Caco-2 (cell line): Measurements from ENCODE around the gene ATOH8. TPM values are rescaled to one million over a fixed set of nuclear protein-coding genes. Genes with fewer than 3 reads are reported as not detected.

Source experiments
- BruUV-seq: library from RNA; stranded (reverse); fragments of 400-500 nt; replicated peaks from 2 replicates; lab custom pipeline; 2021; lab: Mats Ljungman, UMichigan
- CTCF ChIA-PET: fragments of 300-600 bp; sonication (Branson Sonifier 250); formaldehyde crosslinking; loops from one replicate; lab custom pipeline; 2022; ENCODE audit warnings: antibody characterized with exemption; lab: Charles Lee
- POLR2A ChIA-PET: fragments of 300-600 bp; sonication (Branson Sonifier 250); formaldehyde crosslinking; loops from one replicate; lab custom pipeline; 2022; ENCODE audit warnings: antibody characterized with exemption; lab: Charles Lee
- DNase-seq, 2 experiments: peaks; one replicate each; pipeline versions ENCODE4 v3.0.0 to v3.0.0-alpha.2; 2020 to 2022
- H3K27me3 ChIP-seq: replicated peaks from 2 replicates; pipeline ENCODE4 v1.6.0; 2011; ENCODE audit warnings: low read length; ENCODE audit not compliant: control insufficient read depth, insufficient read depth
- H3K36me3 ChIP-seq: 2 replicates; pipeline ENCODE4 v1.5.1; 2011; ENCODE audit warnings: low read length; ENCODE audit not compliant: control insufficient read depth, insufficient read depth
- H3K4me1 ChIP-seq: fragments of 250-450 bp; sonication (Bioruptor Pico); 2 replicates; pipeline ENCODE4 v1.5.1; 2020; ENCODE audit warnings: mild to moderate bottlenecking
- H3K4me3 ChIP-seq: 2 replicates; pipeline ENCODE4 v1.5.1; 2011; ENCODE audit warnings: low read depth, mild to moderate bottlenecking, control low read depth, low read length
- H3K9me3 ChIP-seq: fragments of 250-450 bp; sonication (Bioruptor Pico); 2 replicates; pipeline ENCODE4 v1.5.1; 2020; ENCODE audit warnings: mild to moderate bottlenecking, moderate library complexity
- H3K27ac Mint-ChIP-seq: one replicate; pipeline ENCODE4 v1.8.0; 2022; ENCODE audit warnings: mixed read lengths; ENCODE audit not compliant: unreplicated experiment
- H3K27me3 Mint-ChIP-seq: one replicate; pipeline ENCODE4 v1.8.0; 2022; ENCODE audit warnings: mixed read lengths; ENCODE audit not compliant: insufficient read depth, unreplicated experiment
- H3K36me3 Mint-ChIP-seq: one replicate; pipeline ENCODE4 v1.8.0; 2022; ENCODE audit warnings: mild to moderate bottlenecking, mixed read lengths; ENCODE audit not compliant: insufficient read depth, unreplicated experiment
- H3K4me1 Mint-ChIP-seq: one replicate; pipeline ENCODE4 v1.8.0; 2022; ENCODE audit warnings: low read depth, mixed read lengths; ENCODE audit not compliant: unreplicated experiment
- H3K4me3 Mint-ChIP-seq: one replicate; pipeline ENCODE4 v1.8.0; 2022; ENCODE audit warnings: mild to moderate bottlenecking, moderate library complexity, mixed read lengths; ENCODE audit not compliant: unreplicated experiment
- H3K9me3 Mint-ChIP-seq: one replicate; pipeline ENCODE4 v1.8.0; 2022; ENCODE audit warnings: mixed read lengths; ENCODE audit not compliant: unreplicated experiment
- intact Hi-C: fragments of 100-400 bp; cut with micrococcal nuclease; formaldehyde crosslinking; loops from one replicate; pipeline ENCODE4 v1.10.0; 2022; ENCODE audit not compliant: unreplicated experiment
- total RNA-seq: library from RNA; stranded (reverse); gene quantifications from 2 replicates; pipeline ENCODE4 v1.2.3, GENCODE V29; 2022
- TF ChIP-seq, protein P1 (sequence below), 2 experiments: fragments of 200-600 bp in 1 of 2; IDR thresholded peaks; 1 replicate in 1 of 2; 2 replicates in 1 of 2; pipeline versions ENCODE4 v1.5.1 to v1.8.0; 2011 to 2022; ENCODE audit warnings: antibody characterized with exemption in 1 of 2, control low read depth in 1 of 2, inconsistent platforms in 1 of 2, low read depth in 1 of 2, low read length in 1 of 2, mild to moderate bottlenecking in 1 of 2, moderate library complexity in 1 of 2; ENCODE audit not compliant: insufficient read depth in 1 of 2, severe bottlenecking in 1 of 2, unreplicated experiment in 1 of 2

ATOH8 gene
- total RNA-seq, 1 experiment from 2014 or later = not detected

DNA sequence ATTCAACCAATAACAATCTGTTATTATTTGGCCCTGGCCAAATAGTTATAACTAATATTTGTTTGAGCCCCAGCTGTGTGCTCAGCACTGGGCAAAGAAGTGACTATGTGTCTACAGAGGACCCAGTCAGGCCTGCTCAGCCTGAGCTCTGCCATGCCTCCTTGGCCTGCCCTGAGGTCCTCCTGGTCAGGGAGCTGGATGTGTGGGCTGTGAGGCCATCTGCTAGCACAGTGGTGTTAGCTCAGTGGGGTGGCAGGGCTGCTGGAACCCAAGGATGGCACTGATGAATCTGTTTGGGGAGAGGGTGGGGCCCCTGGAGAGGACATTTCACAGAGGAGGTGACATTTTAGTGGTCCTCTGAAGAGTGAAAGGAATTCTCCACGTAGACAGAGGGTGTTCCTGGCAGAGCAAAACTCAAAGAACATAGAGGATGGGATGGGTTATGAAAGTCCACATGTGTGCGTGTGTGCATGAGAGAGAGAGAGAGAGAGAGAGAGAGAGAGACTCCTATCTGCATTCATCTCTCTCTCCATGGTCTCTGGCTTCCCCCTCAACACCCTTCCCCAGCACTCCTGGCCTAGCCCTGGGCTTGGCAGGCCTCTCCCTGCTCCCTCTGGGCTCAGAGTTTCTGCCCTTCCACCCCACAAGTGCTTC is 21.2 kb upstream of the ATOH8 start:
- H3K36me3 Mint-ChIP-seq = no peaks in the 10 kb centered on the region
- intact Hi-C loops = no loop called here
- POLR2A ChIA-PET = no interaction called here
- H3K36me3 ChIP-seq = no peaks in the 10 kb centered on the region
- no peaks in the 10 kb centered on the region for H3K9me3 Mint-ChIP-seq
- CTCF ChIA-PET = interaction anchor here (0.6 to 1.4 kb wide), 3 partner anchors 71 to 482 kb away, joined by 3 to 4 read pairs (median 4); no protein-coding TSS in a partner anchor
- no peak overlapping the region for H3K27ac Mint-ChIP-seq
- TF ChIP-seq, protein P1, sequence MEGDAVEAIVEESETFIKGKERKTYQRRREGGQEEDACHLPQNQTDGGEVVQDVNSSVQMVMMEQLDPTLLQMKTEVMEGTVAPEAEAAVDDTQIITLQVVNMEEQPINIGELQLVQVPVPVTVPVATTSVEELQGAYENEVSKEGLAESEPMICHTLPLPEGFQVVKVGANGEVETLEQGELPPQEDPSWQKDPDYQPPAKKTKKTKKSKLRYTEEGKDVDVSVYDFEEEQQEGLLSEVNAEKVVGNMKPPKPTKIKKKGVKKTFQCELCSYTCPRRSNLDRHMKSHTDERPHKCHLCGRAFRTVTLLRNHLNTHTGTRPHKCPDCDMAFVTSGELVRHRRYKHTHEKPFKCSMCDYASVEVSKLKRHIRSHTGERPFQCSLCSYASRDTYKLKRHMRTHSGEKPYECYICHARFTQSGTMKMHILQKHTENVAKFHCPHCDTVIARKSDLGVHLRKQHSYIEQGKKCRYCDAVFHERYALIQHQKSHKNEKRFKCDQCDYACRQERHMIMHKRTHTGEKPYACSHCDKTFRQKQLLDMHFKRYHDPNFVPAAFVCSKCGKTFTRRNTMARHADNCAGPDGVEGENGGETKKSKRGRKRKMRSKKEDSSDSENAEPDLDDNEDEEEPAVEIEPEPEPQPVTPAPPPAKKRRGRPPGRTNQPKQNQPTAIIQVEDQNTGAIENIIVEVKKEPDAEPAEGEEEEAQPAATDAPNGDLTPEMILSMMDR (IDR thresholded peaks at IDR 0.05; ENCODE audit: insufficient read depth in 1 of 2, low read depth in 1 of 2, low read length in 1 of 2, severe bottlenecking in 1 of 2, unreplicated experiment in 1 of 2) = no peak
- H3K4me3 Mint-ChIP-seq = no peak overlapping the region
- no TSS peak for BruUV-seq
- H3K27me3 Mint-ChIP-seq = peaks cover 17% of the 10 kb centered on the region
- no peak for DNase-seq
- H3K4me1 ChIP-seq = no peaks in the 10 kb centered on the region
- H3K27me3 ChIP-seq = peaks cover 3% of the 10 kb centered on the region
- no peak overlapping the region for H3K4me3 ChIP-seq
- no peaks in the 10 kb centered on the region for H3K9me3 ChIP-seq
- H3K4me1 Mint-ChIP-seq = no peaks in the 10 kb centered on the region

DNA sequence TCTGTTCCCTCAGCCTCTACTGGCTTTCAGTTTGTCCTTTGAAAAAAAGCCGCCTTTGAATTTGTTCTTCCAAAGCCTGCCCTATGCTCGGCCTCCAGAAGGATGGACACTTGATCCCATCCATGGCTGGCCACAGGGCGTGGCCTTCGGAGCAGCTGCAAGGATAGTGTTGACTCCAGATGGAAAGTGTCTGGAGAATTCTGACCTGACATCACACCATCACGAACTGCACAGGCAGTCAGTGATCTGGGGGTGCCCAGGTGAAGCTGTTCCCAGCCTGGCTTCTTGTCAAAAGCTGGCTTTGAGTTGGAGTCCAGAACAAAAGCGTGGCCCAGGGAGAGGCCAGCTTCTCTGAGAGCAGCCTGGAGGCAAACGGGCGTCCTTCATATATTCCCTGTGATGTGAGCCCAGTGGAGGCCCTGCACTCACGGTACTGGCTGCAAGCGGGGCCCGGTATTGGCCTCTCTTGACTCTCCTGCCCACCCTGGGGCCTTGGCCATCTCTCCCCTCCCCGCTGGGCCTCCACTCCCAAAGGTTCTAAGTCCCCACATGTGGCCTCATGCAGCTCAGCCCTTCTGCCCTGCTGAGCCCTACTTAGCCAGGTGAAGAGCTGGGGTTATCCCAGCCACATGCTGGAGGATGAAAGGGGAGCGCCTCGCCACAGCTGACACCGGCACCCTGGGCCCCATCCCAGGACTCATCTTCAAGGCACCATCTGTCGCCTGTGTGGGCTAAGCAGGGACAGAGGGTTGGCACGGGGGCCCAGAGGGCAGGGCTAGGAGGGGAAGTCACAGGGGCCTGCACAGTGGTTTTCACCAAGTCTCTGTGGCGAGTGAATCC is 20.4 kb upstream of the ATOH8 start:
- intact Hi-C loops = no loop called here
- BruUV-seq = no TSS peak
- Mint-ChIP-seq H3K9me3 (no peaks in the 10 kb centered on the region), H3K27ac (no peak overlapping the region), H3K4me1 (no peaks in the 10 kb centered on the region), H3K36me3 (no peaks in the 10 kb centered on the region), H3K27me3 (peaks cover 19% of the 10 kb centered on the region), H3K4me3 (no peak overlapping the region)
- DNase-seq = no peak
- Histone ChIP-seq H3K9me3 (no peaks in the 10 kb centered on the region), H3K27me3 (peaks cover 5% of the 10 kb centered on the region), H3K4me3 (no peak overlapping the region), H3K36me3 (no peaks in the 10 kb centered on the region), H3K4me1 (no peaks in the 10 kb centered on the region)
- TF ChIP-seq, protein P1 (IDR thresholded peaks at IDR 0.05; ENCODE audit: insufficient read depth in 1 of 2, low read depth in 1 of 2, low read length in 1 of 2, severe bottlenecking in 1 of 2, unreplicated experiment in 1 of 2) = no peak
- ChIA-PET POLR2A (no interaction called here), CTCF (interaction anchor here (0.6 to 1.4 kb wide), 2 partner anchors 96 to 481 kb away, joined by 3 to 4 read pairs; no protein-coding TSS in a partner anchor)

DNA sequence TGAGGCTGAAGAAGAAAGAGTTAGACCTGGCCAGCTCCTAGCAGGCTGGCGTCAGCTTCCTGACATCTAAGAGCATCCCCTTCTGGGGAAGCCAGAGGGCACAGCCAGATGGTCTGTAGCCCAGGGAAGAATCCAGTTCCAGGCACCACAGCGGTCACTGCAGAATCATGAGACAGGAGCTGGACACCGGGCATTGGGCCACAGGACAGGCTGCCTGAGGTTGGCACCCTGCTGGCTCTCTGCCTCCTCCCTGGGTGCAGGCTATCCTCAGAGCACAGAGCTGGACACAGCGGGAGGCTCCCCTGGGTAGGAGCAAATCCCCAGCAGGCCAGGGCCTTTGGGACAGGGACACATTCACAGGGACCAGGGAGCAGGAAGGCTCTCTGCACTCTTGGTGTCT is 19.8 kb upstream of the ATOH8 start:
- Mint-ChIP-seq H3K27ac (no peak overlapping the region), H3K4me3 (no peak overlapping the region), H3K36me3 (no peaks in the 10 kb centered on the region), H3K4me1 (no peaks in the 10 kb centered on the region), H3K27me3 (peaks cover 21% of the 10 kb centered on the region), H3K9me3 (no peaks in the 10 kb centered on the region)
- Histone ChIP-seq H3K4me1 (no peaks in the 10 kb centered on the region), H3K36me3 (no peaks in the 10 kb centered on the region), H3K27me3 (peaks cover 5% of the 10 kb centered on the region), H3K4me3 (no peak overlapping the region), H3K9me3 (no peaks in the 10 kb centered on the region)
- intact Hi-C loops = no loop called here
- POLR2A ChIA-PET = no interaction called here
- CTCF ChIA-PET = interaction anchor here (0.6 kb wide), 1 partner anchor 94 kb away, joined by 4 read pairs; no protein-coding TSS in a partner anchor
- TF ChIP-seq, protein P1 (IDR thresholded peaks at IDR 0.05; ENCODE audit: insufficient read depth in 1 of 2, low read depth in 1 of 2, low read length in 1 of 2, severe bottlenecking in 1 of 2, unreplicated experiment in 1 of 2) = no peak
- no TSS peak for BruUV-seq
- no peak for DNase-seq
